Measurements from ENCODE around the gene UBB.

UBB gene

GRCh38 chr17:16419074-16419928, 38.4 kb downstream of the UBB start:
- peak overlapping the region; percentile 72 for H3K4me3 Mint-ChIP-seq
- H3K27ac Mint-ChIP-seq: peak overlapping the region; percentile 100
- H3K9me3 Mint-ChIP-seq: no peaks in the 10 kb centered on the region
- peaks cover 54% of the 10 kb centered on the region for H3K4me1 Mint-ChIP-seq (ENCODE audit: low read depth)
- peaks cover 35% of the 10 kb centered on the region for H3K36me3 Mint-ChIP-seq (ENCODE audit: low read depth)
- no peaks in the 10 kb centered on the region for H3K27me3 Mint-ChIP-seq

GRCh38 chr17:16419929-16420271, 39.0 kb downstream of the UBB start:
- Mint-ChIP-seq H3K27ac (peak overlapping the region; percentile 100), H3K4me1 (ENCODE audit: low read depth) (peaks cover 48% of the 10 kb centered on the region), H3K27me3 (no peaks in the 10 kb centered on the region), H3K9me3 (no peaks in the 10 kb centered on the region), H3K4me3 (peak overlapping the region; percentile 72), H3K36me3 (ENCODE audit: low read depth) (peaks cover 32% of the 10 kb centered on the region)

DNA sequence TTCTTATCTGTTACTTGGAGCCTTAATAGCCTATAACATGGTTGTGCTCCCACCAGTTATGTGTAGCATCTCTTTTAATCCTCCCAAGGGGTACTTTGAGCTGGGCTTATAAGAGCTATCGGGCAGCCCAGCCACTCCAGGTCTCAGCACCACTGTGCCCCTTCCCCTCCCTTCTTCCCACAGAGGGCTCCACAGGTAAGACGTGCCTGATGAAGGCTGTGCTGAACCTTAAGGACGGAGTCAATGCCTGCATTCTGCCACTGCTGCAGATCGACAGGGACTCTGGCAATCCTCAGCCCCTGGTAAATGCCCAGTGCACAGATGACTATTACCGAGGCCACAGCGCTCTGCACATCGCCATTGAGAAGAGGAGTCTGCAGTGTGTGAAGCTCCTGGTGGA, 41.5 kb downstream of the UBB start:
- H3K9me3 Mint-ChIP-seq: no peaks in the 10 kb centered on the region
- H3K4me1 Mint-ChIP-seq (ENCODE audit: low read depth): peaks cover 37% of the 10 kb centered on the region
- no peaks in the 10 kb centered on the region for H3K27me3 Mint-ChIP-seq
- peaks cover 40% of the 10 kb centered on the region for H3K36me3 Mint-ChIP-seq (ENCODE audit: low read depth)
- H3K27ac Mint-ChIP-seq: no peak overlapping the region
- H3K4me3 Mint-ChIP-seq: no peak overlapping the region

DNA sequence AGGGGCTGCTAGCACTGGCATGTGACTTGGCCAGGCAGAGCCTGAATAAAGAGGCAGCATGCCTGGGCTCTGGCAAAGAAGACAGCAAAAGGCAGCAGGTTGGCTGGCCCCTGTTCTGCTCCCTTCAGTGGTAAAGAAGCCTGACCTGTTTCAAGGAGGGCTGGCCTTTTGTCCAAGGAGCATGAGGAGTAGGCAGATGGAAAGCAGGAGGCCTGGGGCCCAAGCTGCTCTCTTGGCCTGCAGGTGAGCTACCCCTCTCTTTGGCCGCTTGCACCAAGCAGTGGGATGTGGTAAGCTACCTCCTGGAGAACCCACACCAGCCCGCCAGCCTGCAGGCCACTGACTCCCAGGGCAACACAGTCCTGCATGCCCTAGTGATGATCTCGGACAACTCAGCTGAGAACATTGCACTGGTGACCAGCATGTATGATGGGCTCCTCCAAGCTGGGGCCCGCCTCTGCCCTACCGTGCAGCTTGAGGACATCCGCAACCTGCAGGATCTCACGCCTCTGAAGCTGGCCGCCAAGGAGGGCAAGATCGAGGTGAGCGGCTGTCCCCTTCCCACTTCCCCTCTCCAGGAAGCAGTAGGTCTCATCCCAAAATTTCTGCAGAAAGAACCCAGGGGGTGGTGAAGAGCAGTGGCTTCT, 42.5 kb downstream of the UBB start:
- Mint-ChIP-seq H3K4me3 (no peak overlapping the region), H3K4me1 (ENCODE audit: low read depth) (peaks cover 27% of the 10 kb centered on the region), H3K27me3 (no peaks in the 10 kb centered on the region), H3K36me3 (ENCODE audit: low read depth) (peaks cover 34% of the 10 kb centered on the region), H3K9me3 (no peaks in the 10 kb centered on the region), H3K27ac (no peak overlapping the region)

DNA sequence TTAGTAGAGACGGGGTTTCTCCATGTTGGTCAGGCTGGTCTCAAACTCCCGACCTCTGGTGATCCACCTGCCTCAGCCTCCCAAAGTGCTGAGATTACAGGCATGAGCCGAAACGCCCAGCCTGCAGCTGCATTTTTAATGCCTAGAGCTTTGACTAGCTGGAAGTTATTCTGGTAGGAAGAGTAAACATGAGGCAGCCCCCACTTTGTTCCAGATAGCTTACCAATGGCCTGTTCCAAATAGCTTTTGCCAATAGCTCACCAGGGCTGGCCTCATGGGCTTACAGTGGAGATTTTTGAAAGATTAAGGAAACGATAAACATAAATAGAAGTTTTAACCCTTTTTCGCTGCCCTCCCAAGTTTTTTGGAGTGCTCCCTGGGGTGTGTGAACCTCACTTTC, 44.3 kb downstream of the UBB start:
- Mint-ChIP-seq H3K27me3 (no peaks in the 10 kb centered on the region), H3K4me1 (ENCODE audit: low read depth) (peaks cover 9% of the 10 kb centered on the region), H3K9me3 (no peaks in the 10 kb centered on the region), H3K4me3 (no peak overlapping the region), H3K36me3 (ENCODE audit: low read depth) (peaks cover 38% of the 10 kb centered on the region), H3K27ac (no peak overlapping the region)

- Mint-ChIP-seq H3K27me3 (no peaks in the 10 kb centered on the region), H3K4me1 (ENCODE audit: low read depth) (peaks cover 1% of the 10 kb centered on the region), H3K36me3 (ENCODE audit: low read depth) (peaks cover 35% of the 10 kb centered on the region), H3K27ac (no peak overlapping the region), H3K9me3 (no peaks in the 10 kb centered on the region), H3K4me3 (no peak overlapping the region)
These were observed 45.1 kb downstream of the UBB start for GRCh38 chr17:16425698-16426659.

GRCh38 chr17:16427020-16427419, 46.1 kb downstream of the UBB start:
- Mint-ChIP-seq H3K36me3 (ENCODE audit: low read depth) (peaks cover 38% of the 10 kb centered on the region), H3K27me3 (no peaks in the 10 kb centered on the region), H3K4me1 (ENCODE audit: low read depth) (no peaks in the 10 kb centered on the region), H3K27ac (no peak overlapping the region), H3K4me3 (no peak overlapping the region), H3K9me3 (no peaks in the 10 kb centered on the region)

- H3K36me3 Mint-ChIP-seq (ENCODE audit: low read depth): peaks cover 32% of the 10 kb centered on the region
- no peaks in the 10 kb centered on the region for H3K9me3 Mint-ChIP-seq
- H3K4me3 Mint-ChIP-seq: no peak overlapping the region
- H3K27me3 Mint-ChIP-seq: no peaks in the 10 kb centered on the region
- H3K4me1 Mint-ChIP-seq (ENCODE audit: low read depth): no peaks in the 10 kb centered on the region
- peak overlapping the region; percentile 26 for H3K27ac Mint-ChIP-seq
These were observed 47.4 kb downstream of the UBB start for GRCh38 chr17:16428098-16428882.

- H3K36me3 Mint-ChIP-seq (ENCODE audit: low read depth): peaks cover 32% of the 10 kb centered on the region
- H3K4me1 Mint-ChIP-seq (ENCODE audit: low read depth): no peaks in the 10 kb centered on the region
- H3K9me3 Mint-ChIP-seq: no peaks in the 10 kb centered on the region
- peak overlapping the region; percentile 45 for H3K27ac Mint-ChIP-seq
- H3K4me3 Mint-ChIP-seq: no peak overlapping the region
- no peaks in the 10 kb centered on the region for H3K27me3 Mint-ChIP-seq
These were observed 48.2 kb downstream of the UBB start for GRCh38 chr17:16429083-16429482.

GRCh38 chr17:16430650-16431049, 49.8 kb downstream of the UBB start:
- no peak overlapping the region for H3K27ac Mint-ChIP-seq

DNA sequence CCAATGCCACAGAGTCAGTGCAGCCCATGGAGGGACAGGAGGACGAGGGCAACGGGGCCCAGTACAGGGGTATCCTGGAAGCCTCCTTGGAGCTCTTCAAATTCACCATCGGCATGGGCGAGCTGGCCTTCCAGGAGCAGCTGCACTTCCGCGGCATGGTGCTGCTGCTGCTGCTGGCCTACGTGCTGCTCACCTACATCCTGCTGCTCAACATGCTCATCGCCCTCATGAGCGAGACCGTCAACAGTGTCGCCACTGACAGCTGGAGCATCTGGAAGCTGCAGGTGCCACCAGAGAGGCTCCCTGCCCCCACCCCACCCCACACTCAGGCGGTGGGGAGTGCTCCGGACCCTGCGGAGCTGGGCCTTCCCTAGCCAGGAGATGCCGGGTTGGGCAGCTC, 51.1 kb downstream of the UBB start:
- H3K36me3 Mint-ChIP-seq (ENCODE audit: low read depth): peaks cover 22% of the 10 kb centered on the region
- H3K9me3 Mint-ChIP-seq: no peaks in the 10 kb centered on the region
- no peak overlapping the region for H3K4me3 Mint-ChIP-seq
- H3K27me3 Mint-ChIP-seq: no peaks in the 10 kb centered on the region
- peaks cover 5% of the 10 kb centered on the region for H3K4me1 Mint-ChIP-seq (ENCODE audit: low read depth)
- H3K27ac Mint-ChIP-seq: no peak overlapping the region

More at GRCh38 chr17:16430650-16431049, 49.8 kb downstream of the UBB start:
- Mint-ChIP-seq H3K27me3 (no peaks in the 10 kb centered on the region), H3K9me3 (no peaks in the 10 kb centered on the region), H3K4me1 (ENCODE audit: low read depth) (peaks cover 2% of the 10 kb centered on the region), H3K36me3 (ENCODE audit: low read depth) (peaks cover 26% of the 10 kb centered on the region), H3K4me3 (no peak overlapping the region)

All from stimulated activated naive CD8-positive, alpha-beta T cell treated with anti-CD3 and anti-CD28 coated beads, Interleukin-15, Interleukin-2, amounts not matched to agents 100 ng/mL and 50 ng/mL, for 24 hours (primary cell).